ENCODE results near the gene MIEF2.

The MIEF2 gene

DNA sequence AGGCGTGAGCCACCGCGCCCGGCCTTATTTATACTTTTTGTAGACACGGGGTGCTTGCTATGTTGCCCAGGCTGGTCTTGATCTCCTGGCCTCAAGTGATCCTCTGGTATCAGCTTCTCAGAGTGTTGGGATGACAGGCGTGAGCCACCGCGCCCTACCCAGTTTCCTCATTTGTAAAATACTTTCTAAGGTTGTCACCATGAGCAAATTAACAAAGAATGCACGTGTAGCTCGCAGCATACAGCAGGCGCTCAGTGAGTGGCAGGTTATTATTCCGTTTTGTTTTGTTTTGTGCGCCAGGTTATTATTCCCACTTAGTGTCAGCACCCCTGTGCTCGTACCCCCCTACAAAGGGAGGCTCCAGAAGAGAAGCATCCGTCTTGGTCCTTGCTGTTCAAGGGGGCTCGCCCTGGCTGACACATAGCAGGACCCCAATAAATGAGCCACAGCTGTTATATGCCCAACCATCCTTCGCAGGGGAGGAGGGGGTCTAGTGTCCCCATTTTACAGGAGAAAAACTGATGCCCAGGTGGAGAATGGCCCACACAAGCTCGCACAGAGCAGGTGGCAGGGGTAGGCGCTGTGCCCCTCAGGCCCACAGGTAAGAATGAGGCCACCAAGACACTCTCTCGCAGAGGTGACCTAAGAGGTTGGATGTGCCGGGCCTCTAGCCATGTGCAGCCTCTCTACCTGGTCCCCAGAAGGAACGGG is 686 bp upstream of the MIEF2 start:
- Histone ChIP-seq H3K79me2 (peaks cover 49% of the 10 kb centered on the region), H2AFZ (peak overlapping the region; percentile 90), H3K36me3 (ENCODE audit: control insufficient read depth, insufficient read depth, low read length) (no peaks in the 10 kb centered on the region), H3K4me2 (ENCODE audit: low read length) (peak overlapping the region; percentile 97), H3K4me1 (peaks cover 26% of the 10 kb centered on the region), H3K27me3 (ENCODE audit: control insufficient read depth, insufficient read depth, low read length) (no peaks in the 10 kb centered on the region), H3K4me3 (ENCODE audit: low read depth, low read length) (peak overlapping the region; percentile 92), H3K9me3 (ENCODE audit: control insufficient read depth, low read length) (no peaks in the 10 kb centered on the region), H3K9ac (no peak overlapping the region), H3K27ac (peak overlapping the region; percentile 97)
- TF ChIP-seq CTCF (IDR thresholded peaks at IDR 0.05): no peak

DNA sequence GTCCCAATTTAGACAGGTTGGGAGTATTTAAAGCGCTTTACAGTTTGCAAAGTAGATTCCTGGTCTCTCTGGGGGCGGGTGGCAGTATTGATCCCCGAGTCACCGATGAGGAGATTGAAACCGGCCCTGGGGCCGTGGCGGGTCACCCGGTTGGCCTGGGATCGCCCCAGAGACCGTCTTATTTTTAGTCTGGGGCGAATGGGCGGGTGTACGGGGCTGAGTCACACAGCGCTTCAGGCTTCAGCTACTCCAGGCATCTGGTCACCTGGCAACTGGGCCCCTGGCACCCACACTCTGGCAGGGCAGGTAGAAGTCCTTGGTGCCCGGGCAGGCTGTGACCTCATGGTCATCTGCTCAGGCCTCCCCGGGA is 669 bp downstream of the MIEF2 start:
- peak overlapping the region; percentile 97 for H3K27ac ChIP-seq
- peaks cover 26% of the 10 kb centered on the region for H3K4me1 ChIP-seq

GRCh38 chr17:18261659-18262058 is 1.2 kb downstream of the MIEF2 start:
- peak overlapping the region; percentile 78 for H3K9ac ChIP-seq
- peak overlapping the region; percentile 97 for H3K27ac ChIP-seq
- no peaks in the 10 kb centered on the region for H3K9me3 ChIP-seq (ENCODE audit: control insufficient read depth, low read length)

More for the DNA sequence above, 669 bp downstream of the MIEF2 start:
- peak overlapping the region; percentile 92 for H3K4me3 ChIP-seq (ENCODE audit: low read depth, low read length)
- H3K27me3 ChIP-seq (ENCODE audit: control insufficient read depth, insufficient read depth, low read length): no peaks in the 10 kb centered on the region
- H3K4me2 ChIP-seq (ENCODE audit: low read length): peak overlapping the region; percentile 97
- peak overlapping the region; percentile 90 for H2AFZ ChIP-seq
- peaks cover 39% of the 10 kb centered on the region for H3K79me2 ChIP-seq
- H3K9ac ChIP-seq: peak overlapping the region; percentile 78
- no peaks in the 10 kb centered on the region for H3K36me3 ChIP-seq (ENCODE audit: control insufficient read depth, insufficient read depth, low read length)
- no peak for TF ChIP-seq CTCF (IDR thresholded peaks at IDR 0.05)
- no peaks in the 10 kb centered on the region for H3K9me3 ChIP-seq (ENCODE audit: control insufficient read depth, low read length)

GRCh38 chr17:18262111-18262510 is 1.6 kb downstream of the MIEF2 start:
- Histone ChIP-seq H3K4me1 (peaks cover 21% of the 10 kb centered on the region), H3K4me3 (ENCODE audit: low read depth, low read length) (peak overlapping the region; percentile 92), H3K27ac (peak overlapping the region; percentile 97), H3K9ac (no peak overlapping the region), H3K27me3 (ENCODE audit: control insufficient read depth, insufficient read depth, low read length) (no peaks in the 10 kb centered on the region), H3K9me3 (ENCODE audit: control insufficient read depth, low read length) (no peaks in the 10 kb centered on the region), H3K79me2 (peaks cover 30% of the 10 kb centered on the region), H2AFZ (no peak overlapping the region), H3K36me3 (ENCODE audit: control insufficient read depth, insufficient read depth, low read length) (no peaks in the 10 kb centered on the region), H3K4me2 (ENCODE audit: low read length) (peak overlapping the region; percentile 97)
- TF ChIP-seq CTCF (IDR thresholded peaks at IDR 0.05): no peak

More at GRCh38 chr17:18261659-18262058, 1.2 kb downstream of the MIEF2 start:
- Histone ChIP-seq H3K4me3 (ENCODE audit: low read depth, low read length) (peak overlapping the region; percentile 92), H3K4me1 (peaks cover 25% of the 10 kb centered on the region), H3K4me2 (ENCODE audit: low read length) (peak overlapping the region; percentile 97), H3K79me2 (peaks cover 35% of the 10 kb centered on the region), H3K27me3 (ENCODE audit: control insufficient read depth, insufficient read depth, low read length) (no peaks in the 10 kb centered on the region), H2AFZ (no peak overlapping the region), H3K36me3 (ENCODE audit: control insufficient read depth, insufficient read depth, low read length) (no peaks in the 10 kb centered on the region)
- TF ChIP-seq CTCF (IDR thresholded peaks at IDR 0.05): no peak

GRCh38 chr17:18262641-18263040 is 2.2 kb downstream of the MIEF2 start:
- no peak overlapping the region for H3K4me3 ChIP-seq (ENCODE audit: low read depth, low read length)
- TF ChIP-seq CTCF (IDR thresholded peaks at IDR 0.05): no peak
- H3K9ac ChIP-seq: no peak overlapping the region
- peak overlapping the region; percentile 97 for H3K27ac ChIP-seq
- no peaks in the 10 kb centered on the region for H3K9me3 ChIP-seq (ENCODE audit: control insufficient read depth, low read length)
- no peak overlapping the region for H2AFZ ChIP-seq
- H3K79me2 ChIP-seq: peaks cover 25% of the 10 kb centered on the region
- no peaks in the 10 kb centered on the region for H3K36me3 ChIP-seq (ENCODE audit: control insufficient read depth, insufficient read depth, low read length)
- no peak overlapping the region for H3K4me2 ChIP-seq (ENCODE audit: low read length)
- H3K27me3 ChIP-seq (ENCODE audit: control insufficient read depth, insufficient read depth, low read length): no peaks in the 10 kb centered on the region
- peaks cover 17% of the 10 kb centered on the region for H3K4me1 ChIP-seq
